ENCODE measurements around the gene RCBTB1. TPM values are rescaled to one million over a fixed set of nuclear protein-coding genes. Genes with fewer than 3 reads are reported as not detected.

The RCBTB1 gene
- total RNA-seq, 1 donor from 2014 or later = 21.6 TPM

DNA sequence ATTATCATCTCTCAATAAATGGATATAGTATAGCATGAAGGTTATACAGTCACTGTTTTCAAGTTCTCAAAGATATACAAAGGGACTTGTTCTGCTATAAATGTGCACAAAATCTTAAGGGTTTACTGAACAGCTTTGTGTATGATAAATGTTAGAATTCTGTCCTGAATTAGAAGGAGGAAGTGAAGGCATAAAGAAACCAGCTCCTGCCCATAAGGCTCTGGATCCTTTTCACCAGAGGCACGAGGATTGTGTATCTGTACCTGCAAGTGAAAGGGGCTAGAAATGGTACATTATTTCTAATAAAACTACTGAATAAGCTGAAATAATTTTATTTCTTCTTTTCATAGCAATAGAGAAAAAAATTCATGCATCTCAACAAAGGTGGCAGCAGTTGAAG, 57.2 kb downstream of the RCBTB1 start:
- no peaks in the 10 kb centered on the region for H3K9me3 ChIP-seq (replicated peaks)
- no peak overlapping the region for H3K4me3 ChIP-seq
- intact Hi-C loops (cut with micrococcal nuclease) = no loop called here
- no peaks in the 10 kb centered on the region for H3K27me3 ChIP-seq (ENCODE audit: low read depth)
- H3K4me1 ChIP-seq = peaks cover 22% of the 10 kb centered on the region
- no peak for DNase-seq
- H3K27ac ChIP-seq (replicated peaks) = peak overlapping the region; percentile 6
- TF ChIP-seq, protein P1, sequence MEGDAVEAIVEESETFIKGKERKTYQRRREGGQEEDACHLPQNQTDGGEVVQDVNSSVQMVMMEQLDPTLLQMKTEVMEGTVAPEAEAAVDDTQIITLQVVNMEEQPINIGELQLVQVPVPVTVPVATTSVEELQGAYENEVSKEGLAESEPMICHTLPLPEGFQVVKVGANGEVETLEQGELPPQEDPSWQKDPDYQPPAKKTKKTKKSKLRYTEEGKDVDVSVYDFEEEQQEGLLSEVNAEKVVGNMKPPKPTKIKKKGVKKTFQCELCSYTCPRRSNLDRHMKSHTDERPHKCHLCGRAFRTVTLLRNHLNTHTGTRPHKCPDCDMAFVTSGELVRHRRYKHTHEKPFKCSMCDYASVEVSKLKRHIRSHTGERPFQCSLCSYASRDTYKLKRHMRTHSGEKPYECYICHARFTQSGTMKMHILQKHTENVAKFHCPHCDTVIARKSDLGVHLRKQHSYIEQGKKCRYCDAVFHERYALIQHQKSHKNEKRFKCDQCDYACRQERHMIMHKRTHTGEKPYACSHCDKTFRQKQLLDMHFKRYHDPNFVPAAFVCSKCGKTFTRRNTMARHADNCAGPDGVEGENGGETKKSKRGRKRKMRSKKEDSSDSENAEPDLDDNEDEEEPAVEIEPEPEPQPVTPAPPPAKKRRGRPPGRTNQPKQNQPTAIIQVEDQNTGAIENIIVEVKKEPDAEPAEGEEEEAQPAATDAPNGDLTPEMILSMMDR (IDR thresholded peaks at IDR 0.05; ENCODE audit: borderline replicate concordance) = no peak
- peaks cover 35% of the 10 kb centered on the region for H3K36me3 ChIP-seq

DNA sequence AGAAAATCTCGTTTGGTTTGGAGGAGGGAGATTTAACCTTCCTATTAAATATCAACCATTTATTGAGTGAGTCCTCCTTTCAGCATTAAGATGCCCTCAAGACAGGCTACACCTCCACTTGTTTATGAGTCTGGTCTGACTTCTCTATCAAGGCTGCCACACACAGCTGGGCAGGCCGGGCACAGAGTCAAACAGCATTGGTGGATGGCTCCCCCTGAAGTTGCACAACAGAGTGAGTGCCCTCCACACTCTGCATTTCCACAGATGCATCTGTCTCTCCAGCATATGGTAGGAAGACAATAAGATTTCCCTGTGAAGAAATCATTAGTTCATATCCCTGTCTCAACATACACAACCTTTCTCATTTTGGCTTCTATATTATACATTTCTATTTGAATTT, 58.2 kb downstream of the RCBTB1 start:
- Histone ChIP-seq H3K4me1 (peaks cover 26% of the 10 kb centered on the region), H3K36me3 (peaks cover 46% of the 10 kb centered on the region), H3K4me3 (no peak overlapping the region), H3K27me3 (ENCODE audit: low read depth) (no peaks in the 10 kb centered on the region), H3K9me3 (replicated peaks) (no peaks in the 10 kb centered on the region), H3K27ac (replicated peaks) (no peak overlapping the region)
- TF ChIP-seq, protein P1 (IDR thresholded peaks at IDR 0.05; ENCODE audit: borderline replicate concordance) = no peak
- peak; percentile 24 for DNase-seq
- intact Hi-C loops (cut with micrococcal nuclease) = no loop called here

- peaks cover 60% of the 10 kb centered on the region for H3K36me3 ChIP-seq
- no peak overlapping the region for H3K4me3 ChIP-seq
- H3K27me3 ChIP-seq (ENCODE audit: low read depth) = no peaks in the 10 kb centered on the region
- no peaks in the 10 kb centered on the region for H3K9me3 ChIP-seq (replicated peaks)
- TF ChIP-seq, protein P1 (IDR thresholded peaks at IDR 0.05; ENCODE audit: borderline replicate concordance) = no peak
- DNase-seq = no peak
- peaks cover 30% of the 10 kb centered on the region for H3K4me1 ChIP-seq
- intact Hi-C loops (cut with micrococcal nuclease) = no loop called here
- H3K27ac ChIP-seq (replicated peaks) = no peak overlapping the region
These were observed 60.4 kb downstream of the RCBTB1 start for GRCh38 chr13:49524740-49525501.

DNA sequence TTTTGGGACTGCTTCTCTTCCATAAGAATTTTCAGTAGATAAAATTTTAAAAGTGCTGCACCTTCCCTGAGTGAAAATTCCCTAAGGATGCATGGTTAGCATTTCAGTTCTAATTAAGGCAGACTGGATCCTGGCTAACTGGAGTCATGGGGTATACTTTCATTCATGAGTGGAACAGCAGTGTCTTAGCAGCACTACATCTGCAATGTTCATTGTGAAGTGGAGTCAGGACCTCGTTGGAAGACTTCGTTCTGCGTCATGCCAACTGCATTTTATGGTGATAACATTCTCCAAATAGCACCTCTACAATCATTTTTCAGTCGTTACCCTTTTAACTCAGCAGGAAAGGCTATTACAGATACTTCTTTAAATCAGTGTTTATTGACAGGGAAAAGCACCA, 64.1 kb downstream of the RCBTB1 start:
- TF ChIP-seq, protein P1 (IDR thresholded peaks at IDR 0.05; ENCODE audit: borderline replicate concordance) = no peak
- intact Hi-C loops (cut with micrococcal nuclease) = no loop called here

GRCh38 chr13:49517461-49517860, 67.9 kb downstream of the RCBTB1 start:
- no peak overlapping the region for H3K4me3 ChIP-seq
- no peaks in the 10 kb centered on the region for H3K9me3 ChIP-seq (replicated peaks)
- DNase-seq = no peak
- peaks cover 65% of the 10 kb centered on the region for H3K36me3 ChIP-seq
- intact Hi-C loops (cut with micrococcal nuclease) = no loop called here
- H3K27me3 ChIP-seq (ENCODE audit: low read depth) = no peaks in the 10 kb centered on the region
- TF ChIP-seq, protein P1 (IDR thresholded peaks at IDR 0.05; ENCODE audit: borderline replicate concordance) = peak; percentile 45
- peaks cover 23% of the 10 kb centered on the region for H3K4me1 ChIP-seq
- no peak overlapping the region for H3K27ac ChIP-seq (replicated peaks)

More for the DNA sequence above, 64.1 kb downstream of the RCBTB1 start:
- peaks cover 27% of the 10 kb centered on the region for H3K4me1 ChIP-seq
- H3K27ac ChIP-seq (replicated peaks) = peak overlapping the region; percentile 6
- H3K4me3 ChIP-seq = no peak overlapping the region
- no peak for DNase-seq
- peaks cover 71% of the 10 kb centered on the region for H3K36me3 ChIP-seq
- no peaks in the 10 kb centered on the region for H3K9me3 ChIP-seq (replicated peaks)
- no peaks in the 10 kb centered on the region for H3K27me3 ChIP-seq (ENCODE audit: low read depth)

Measured in left ventricle myocardium inferior (tissue), 1 donor.